Fibroblast of gingiva (primary cell): ENCODE measurements around the gene C6orf120.
"Not testable (repeated sequence)": the region's sequence is repeated elsewhere in the genome, so short reads cannot be mapped to it uniquely, and the experiment has no call there.

Experiments
- DNase-seq: peaks from one replicate; pipeline ENCODE4 v3.0.0-alpha.2; 2011; ENCODE audit warnings: low read depth

C6orf120 gene

GRCh38 chr6:169684056-169684455, 17.9 kb upstream of the C6orf120 start:
- no peak for DNase-seq

- DNase-seq, result no peak
Measured at GRCh38 chr6:169685860-169686259, 16.1 kb upstream of the C6orf120 start.

DNA sequence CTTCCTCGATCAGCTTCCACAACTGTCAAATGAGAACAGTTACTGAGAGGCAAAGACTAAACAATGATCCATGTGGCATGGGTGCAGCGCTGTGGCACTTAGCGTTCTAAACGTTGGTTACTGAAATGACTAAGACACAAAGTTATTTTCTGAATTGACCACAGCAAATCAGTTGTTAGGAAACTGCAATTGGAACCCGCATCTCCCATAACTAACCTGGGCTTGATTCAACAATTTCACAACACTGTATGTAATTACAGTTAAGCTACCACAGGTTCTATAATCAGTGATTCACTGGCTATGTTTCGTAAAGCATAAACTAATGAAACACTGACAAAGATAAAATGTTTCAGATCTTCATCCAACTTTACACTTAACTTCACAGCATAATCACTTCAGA, 12.6 kb upstream of the C6orf120 start:
- DNase-seq, result peak; percentile 97

DNA sequence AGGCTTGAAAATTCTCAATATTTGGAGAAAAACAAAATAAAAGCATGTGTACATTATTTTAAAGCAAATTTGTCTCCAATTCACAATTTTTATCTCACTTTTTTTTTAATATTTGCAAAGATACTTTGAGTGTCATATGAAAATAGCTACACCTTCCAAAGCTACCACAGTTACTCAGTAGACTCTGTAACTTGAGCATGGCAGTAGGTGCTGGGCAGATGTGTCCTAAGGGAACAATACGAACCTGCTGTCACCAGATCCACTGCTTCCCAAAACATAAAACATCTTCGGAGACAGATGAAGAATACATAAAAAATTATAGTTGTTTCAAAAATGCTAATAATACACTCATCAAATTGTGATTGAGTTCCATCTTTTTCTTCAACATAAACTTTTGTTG, 10.7 kb upstream of the C6orf120 start:
- DNase-seq, result no peak

DNA sequence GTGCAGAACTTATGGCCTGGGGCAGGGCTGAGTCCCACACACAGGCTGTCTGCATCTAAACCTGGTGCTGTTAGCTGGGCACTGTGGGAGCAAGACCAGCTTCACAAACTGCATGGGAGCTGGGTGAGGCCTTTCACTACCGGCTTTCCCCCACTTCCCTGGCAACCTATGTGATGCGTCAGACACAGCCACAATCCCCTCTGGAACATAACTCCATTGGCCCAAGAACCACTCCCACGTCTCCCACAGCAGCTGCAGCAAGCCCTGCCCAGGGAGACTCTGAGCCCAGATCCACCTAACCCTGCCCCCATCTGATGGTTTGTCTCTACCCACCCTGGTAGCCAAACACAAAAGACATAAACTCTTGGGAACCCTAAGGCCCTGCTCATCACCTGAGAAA, 9.4 kb upstream of the C6orf120 start:
- DNase-seq, result no peak

- no peak for DNase-seq
Measured at GRCh38 chr6:169695131-169695530, 6.8 kb upstream of the C6orf120 start.

- not testable (repeated sequence) for DNase-seq
Measured at GRCh38 chr6:169697115-169697514, 4.8 kb upstream of the C6orf120 start.

DNA sequence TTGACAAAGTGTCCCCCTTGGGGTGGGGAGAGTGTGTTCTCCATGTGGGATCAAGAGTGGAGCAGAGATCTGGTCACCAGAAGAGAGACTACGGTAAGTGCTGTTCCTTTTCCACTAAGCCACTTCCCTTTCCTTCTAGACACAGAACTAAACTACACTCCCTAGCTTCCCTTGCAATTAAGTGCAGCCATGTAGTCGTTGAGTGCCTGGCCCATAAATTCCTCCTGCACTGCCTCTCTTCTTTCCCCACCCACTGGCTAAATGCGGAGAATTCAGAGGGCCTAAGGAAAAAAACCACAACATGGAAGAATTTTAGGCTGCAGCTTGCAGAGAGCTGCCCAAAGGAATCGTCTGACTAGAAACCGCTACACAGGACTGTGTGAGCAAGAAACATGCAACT, 1.6 kb upstream of the C6orf120 start:
- peak; percentile 36 for DNase-seq

DNA sequence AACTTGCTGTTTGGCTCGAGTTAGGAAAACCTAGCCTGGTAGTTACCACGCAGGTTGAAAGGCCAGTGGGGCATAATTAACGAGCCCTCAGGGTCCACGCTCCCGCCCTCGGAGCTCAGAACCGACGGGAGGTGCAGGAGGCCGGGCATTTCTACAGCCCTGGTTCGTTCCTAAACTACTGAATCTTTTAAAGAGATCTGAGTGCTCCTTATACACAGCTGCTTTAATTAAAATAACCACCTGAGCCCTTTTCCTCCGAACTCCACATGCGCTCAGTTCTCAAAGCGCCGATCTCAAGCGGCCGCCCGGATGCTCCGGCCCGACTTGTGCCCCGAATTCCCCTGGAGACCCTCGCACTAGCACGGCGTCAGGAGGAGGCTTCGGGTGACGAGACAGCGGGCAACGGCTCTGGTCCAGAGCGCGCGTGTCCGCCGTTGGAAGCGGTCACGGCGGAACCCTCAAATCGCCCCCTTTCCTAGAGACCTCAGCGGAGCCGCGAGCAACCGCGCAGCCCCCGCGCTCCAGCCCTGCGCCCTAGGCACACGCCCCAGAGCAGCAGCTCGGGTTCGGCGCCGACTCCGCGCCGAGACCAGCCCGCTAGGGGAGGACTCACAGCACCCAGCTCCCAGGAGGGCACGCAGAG, 494 bp upstream of the C6orf120 start:
- DNase-seq, result no peak

GRCh38 chr6:169702840-169703246, 917 bp downstream of the C6orf120 start:
- DNase-seq, result no peak

GRCh38 chr6:169707772-169708171, 5.8 kb downstream of the C6orf120 start:
- DNase-seq, result no peak

GRCh38 chr6:169709293-169709692, 7.4 kb downstream of the C6orf120 start:
- no peak for DNase-seq

GRCh38 chr6:169710009-169710408, 8.1 kb downstream of the C6orf120 start:
- no peak for DNase-seq

GRCh38 chr6:169714178-169714577, 12.3 kb downstream of the C6orf120 start:
- DNase-seq, result no peak

- no peak for DNase-seq
Measured at GRCh38 chr6:169714595-169714994, 12.7 kb downstream of the C6orf120 start.

GRCh38 chr6:169719117-169719516, 17.2 kb downstream of the C6orf120 start:
- DNase-seq, result no peak

- DNase-seq, result no peak
Measured at GRCh38 chr6:169720207-169720855, 18.4 kb downstream of the C6orf120 start.

GRCh38 chr6:169722362-169723199, 20.7 kb downstream of the C6orf120 start:
- peak; percentile 38 for DNase-seq

DNA sequence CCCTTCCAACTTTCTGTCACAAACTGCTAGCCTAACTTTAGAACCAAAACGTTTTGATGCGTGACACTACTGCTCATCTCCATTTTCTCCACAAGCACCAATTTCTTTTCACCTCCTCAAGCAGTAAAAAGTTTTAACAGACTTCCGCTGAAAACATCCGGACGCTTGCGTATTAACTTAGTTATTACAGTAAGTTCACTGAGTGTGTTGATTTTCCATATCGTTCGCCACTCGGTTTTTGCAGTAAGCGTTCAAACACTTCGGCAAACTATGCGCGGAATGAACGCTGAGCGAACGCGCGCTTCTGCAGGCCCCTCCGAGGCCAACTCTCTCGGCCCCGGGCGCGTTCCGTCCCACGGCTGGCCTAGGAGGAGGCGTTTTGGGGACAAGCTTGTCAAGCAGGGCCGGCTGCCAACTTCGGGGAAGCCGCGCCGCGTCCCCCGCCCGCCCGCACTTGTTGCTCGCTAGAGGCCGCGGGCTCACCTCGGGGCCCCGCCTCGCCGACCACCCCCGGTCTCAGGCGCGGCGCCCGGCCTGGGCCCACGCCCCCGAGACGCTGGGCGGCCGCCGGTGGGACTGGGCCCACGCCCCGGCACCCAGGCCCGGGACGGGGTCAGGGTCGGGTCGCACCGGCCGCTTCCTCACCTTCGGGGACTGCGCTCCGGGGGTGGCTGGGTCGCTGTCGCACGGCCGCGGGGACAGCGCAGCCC, 21.4 kb downstream of the C6orf120 start:
- peak; percentile 62 for DNase-seq

DNA sequence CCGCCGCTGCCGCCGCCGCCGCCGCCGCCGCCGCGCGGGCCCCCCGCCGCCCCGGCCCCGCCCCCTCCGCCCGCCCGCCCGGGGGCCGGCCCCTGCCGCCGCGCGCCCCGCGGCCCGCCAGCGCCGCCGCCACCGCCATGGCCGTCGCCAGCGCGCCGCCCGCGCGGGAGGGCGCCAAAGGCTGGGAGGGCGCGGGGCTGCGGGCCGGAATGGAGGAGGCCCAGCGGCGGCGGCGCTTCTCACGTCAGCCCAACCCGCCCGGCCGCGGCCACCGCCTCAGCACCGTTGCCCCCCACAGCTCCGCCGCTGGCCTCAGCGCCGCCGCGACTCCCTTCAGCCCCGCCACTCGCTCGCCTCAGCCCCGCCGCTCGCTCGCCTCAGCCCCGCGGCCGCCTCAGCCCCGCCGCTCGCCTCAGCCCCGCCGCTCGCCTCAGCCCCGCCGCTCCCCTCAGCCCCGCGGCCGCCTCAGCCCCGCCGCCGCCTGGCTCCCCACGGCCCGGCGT, 22.1 kb downstream of the C6orf120 start:
- DNase-seq, result peak; percentile 22

GRCh38 chr6:169724494-169725124, 22.7 kb downstream of the C6orf120 start, which contains the start of gene PHF10:
TSS of gene PHF10 (minus strand) at chr6:169724500. CDS start at chr6:169723931, 569 bp downstream.
- DNase-seq, result peak; percentile 12
